Stimulated activated CD8-positive, alpha-beta memory T cell treated with anti-CD3 and anti-CD28 coated beads, Interleukin-7, amount 100 ng/mL, for 4 hours (primary cell): Measurements from ENCODE around the gene AKR7A3.
"Not testable (repeated sequence)": the region's sequence is repeated elsewhere in the genome, so short reads cannot be mapped to it uniquely, and the experiment has no call there.

ENCODE experiments used
- DNase-seq, 2 donors: peaks; one replicate each; pipeline ENCODE4 v3.0.0-alpha.2; 2020; ENCODE audit warnings: low read depth in 2 of 2

Gene AKR7A3

GRCh38 chr1:19289244-19289643 is 674 bp upstream of the AKR7A3 start:
- DNase-seq, result no peak

DNA sequence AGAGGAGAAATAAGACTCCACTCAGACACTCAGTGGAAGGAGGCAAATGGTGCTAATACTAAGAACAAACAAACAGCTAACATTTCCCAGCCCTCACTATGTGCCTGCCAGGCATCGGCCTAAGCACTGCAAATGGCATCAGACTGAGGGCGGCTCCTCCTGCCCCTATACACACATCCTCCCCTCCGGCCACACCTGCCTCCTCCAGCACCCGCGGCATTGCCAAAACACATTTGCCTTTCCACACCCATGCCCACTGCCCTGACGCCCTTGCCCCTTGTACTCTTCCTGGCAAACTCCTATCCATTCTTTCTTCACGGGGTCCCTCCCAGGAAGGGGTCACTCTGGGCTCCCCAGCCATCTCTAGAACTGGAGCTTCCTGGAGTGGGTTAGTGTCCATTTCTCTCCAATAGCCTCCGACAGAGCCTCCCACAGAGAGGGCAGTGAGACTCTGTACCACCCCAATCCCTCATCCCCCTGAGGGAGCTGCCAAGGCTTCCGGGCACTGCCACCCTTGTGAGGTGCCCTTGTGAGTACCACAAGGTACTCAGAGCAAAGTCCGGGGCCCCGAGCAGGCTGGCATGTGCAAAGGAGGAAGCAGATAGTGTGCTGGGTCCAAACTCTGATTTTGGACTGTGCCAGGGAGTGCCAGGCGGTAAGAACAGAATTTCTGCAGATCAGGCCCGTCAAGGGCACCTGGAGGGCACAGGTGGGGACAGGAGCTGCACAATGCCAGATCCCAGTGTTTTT is 959 bp downstream of the AKR7A3 start:
- DNase-seq, result no peak

DNA sequence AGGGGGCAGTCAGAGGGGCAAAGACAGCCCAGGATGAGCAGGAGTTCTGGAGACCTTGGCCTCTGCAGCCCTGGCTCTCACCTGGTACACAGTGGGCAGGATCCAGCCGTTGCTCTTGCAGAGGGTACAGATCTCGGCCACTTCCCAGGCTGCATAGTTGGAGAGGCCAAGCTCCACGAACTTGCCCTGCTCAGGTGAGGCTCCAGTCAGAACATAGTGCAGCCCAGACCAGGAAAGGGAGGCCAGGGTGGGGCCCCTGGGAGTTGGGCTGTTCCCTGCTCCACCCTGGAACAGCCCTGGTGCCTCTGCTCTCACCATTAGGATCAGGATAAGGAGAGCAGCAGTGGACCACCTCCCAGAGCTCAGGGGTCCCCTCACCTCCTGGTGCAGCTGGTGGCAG is 2.8 kb downstream of the AKR7A3 start:
- DNase-seq, result not testable (repeated sequence)

- DNase-seq, result not testable (repeated sequence)
Measured at GRCh38 chr1:19285366-19285765, 3.2 kb downstream of the AKR7A3 start.

DNA sequence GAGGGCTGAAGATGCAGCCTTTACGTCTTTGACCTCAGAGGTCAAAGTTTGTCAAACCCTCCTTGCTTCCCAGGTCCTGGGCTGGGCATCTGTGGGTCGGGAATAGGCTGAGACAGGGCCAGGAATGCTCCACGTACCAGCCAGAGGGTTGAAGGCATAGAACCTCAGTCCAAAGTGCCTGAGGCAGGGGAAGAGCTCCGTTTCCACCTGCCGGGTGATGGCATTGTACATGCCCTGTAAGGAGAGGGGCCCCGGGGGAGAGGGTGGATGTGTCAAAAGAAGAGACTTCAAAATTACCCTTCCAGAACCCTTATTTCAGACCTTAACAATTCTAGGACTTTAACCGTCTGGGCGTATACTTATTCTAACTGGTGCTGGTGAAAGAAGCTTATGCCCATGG is 3.7 kb downstream of the AKR7A3 start:
- DNase-seq, result no peak

- DNase-seq, result no peak
Measured at GRCh38 chr1:19283891-19284290, 4.7 kb downstream of the AKR7A3 start.

DNA sequence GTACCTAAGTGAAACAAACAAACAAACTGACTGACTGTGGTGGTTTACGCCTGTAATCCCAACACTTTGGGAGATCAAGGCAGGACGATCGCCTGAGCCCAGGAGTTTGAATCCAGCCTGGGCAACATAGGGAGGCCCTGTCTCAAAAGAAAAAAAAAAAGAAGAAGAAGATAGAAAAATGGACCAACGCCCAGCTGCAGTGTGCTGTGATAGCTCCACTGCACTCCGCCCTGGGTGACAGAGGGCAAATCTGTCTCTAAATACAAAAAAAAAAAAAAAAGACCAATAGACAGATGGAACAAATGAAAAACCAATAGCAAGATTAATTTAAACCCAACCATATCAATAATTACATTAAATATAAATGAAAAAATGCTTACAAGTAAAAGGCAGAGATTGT is 13.9 kb downstream of the AKR7A3 start:
- no peak for DNase-seq

DNA sequence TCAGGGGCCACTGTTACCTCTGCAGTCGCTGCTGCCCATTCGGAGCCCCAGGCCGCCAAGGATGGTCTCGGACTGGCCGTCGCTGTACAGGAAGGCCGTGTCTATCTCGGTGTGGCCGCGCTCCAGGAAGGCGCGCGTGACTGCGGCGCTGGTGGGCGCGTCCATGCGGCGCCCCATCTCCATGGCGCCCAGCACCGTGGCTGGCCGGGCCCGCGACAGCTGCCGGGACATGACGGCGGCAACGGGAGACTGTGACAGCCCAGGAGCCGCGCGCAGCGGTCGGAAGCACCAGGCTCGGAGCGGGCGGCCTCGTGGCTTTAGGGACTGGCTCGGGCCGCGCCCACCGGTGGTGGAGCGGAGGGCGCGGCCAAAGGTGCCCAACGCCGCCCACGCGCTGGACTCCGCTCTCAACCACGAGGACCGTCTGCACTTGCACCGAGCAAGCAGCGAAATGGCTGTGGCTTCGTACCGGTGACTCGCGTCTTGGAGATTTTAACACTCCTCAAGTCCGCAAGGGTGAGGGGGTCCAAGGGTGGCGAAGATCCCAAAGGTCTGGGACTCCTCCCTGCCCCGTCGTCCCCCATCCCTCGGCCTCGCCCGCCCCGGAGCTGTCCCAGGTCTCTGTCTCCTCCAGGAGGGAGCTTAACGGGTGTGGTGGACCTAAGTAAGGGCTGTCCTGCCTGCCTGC is 14.6 kb downstream of the AKR7A3 start:
- DNase-seq, result not testable (repeated sequence)

GRCh38 chr1:19273106-19273843 is 15.3 kb downstream of the AKR7A3 start:
- DNase-seq, result no peak

GRCh38 chr1:19272064-19272463 is 16.5 kb downstream of the AKR7A3 start:
- no peak for DNase-seq

- DNase-seq, result not testable (repeated sequence)
Measured at GRCh38 chr1:19270343-19270730, 18.2 kb downstream of the AKR7A3 start.

DNA sequence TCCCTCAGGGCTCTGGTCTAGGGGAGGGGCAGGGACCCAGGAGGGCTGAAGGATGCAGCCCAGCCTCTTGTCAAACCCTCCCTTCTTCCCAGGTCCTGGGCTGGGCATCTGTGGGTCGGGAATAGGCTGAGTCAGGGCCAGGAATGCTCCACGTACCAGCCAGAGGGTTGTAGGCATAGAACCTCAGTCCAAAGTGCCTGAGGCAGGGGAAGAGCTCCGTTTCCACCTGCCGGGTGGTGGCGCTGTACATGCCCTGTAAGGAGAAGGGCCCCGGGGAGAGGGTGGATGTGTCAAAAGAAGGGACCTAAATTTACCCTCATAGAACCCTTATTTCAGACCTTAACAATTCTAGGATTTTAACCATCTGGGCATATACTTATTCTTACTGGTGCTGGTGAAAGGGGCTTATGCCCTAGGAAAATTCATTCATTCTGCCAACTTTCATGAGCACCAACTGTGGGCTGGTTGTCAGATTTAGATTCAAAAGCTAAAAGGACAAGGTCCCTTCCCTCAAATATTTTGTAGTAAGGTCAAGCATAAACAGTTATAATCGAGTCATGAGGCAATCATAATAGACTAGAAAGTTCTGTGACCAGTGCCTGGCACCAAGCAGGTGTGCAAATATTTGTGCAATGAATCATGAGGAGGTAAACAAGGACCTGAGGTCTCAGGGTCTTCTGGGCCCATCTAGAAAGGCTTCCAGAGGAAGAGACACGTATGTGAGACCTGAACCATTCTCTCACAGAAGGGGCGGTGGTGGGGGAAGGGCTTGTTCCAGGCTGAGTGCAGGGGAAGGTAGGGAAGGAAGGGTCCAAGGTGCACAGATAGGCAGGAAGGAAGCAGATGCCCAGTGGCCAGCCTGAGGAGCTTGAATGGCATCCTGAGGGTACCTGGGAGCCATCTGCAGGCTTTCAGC is 18.9 kb downstream of the AKR7A3 start:
- DNase-seq, result not testable (repeated sequence)

DNA sequence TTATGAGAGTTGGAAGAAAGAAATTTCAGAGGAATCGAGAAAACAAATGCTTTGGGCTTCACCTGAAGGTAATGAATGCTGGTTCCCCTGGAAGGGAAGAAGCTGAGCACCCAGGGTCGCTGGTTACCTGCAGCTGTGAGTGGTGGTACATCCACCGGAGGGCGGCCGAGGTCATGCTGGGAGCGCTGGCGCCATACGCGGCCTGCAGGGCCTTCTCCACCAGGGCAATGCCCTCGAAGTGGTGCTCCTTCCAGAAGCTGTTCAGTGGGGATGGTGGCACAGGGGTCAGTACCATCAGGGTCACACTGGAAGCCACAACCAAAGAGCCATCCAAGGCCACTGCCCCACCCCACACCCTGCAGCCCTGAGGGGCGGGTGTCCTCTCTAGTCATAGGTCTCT is 20.1 kb downstream of the AKR7A3 start:
- no peak for DNase-seq

DNA sequence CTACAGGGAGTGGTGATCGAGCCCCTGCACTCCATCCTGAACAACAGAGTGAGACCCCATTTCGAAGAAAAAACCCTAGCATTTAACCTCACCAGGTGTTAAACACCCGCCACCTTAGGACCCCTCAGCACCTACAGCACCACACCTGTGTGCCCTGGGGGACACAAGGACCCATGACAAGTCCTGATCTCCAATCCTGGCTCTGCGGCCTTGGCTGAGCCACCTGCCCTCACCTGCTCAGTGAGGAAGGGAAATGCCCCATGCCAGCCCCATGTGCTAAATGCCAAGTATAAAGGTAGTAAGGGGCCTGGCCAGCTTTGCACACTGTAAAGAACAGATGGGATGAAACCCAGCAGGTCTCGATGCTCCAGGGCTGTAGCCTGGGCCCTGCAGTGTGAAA is 25.8 kb downstream of the AKR7A3 start:
- no peak for DNase-seq

DNA sequence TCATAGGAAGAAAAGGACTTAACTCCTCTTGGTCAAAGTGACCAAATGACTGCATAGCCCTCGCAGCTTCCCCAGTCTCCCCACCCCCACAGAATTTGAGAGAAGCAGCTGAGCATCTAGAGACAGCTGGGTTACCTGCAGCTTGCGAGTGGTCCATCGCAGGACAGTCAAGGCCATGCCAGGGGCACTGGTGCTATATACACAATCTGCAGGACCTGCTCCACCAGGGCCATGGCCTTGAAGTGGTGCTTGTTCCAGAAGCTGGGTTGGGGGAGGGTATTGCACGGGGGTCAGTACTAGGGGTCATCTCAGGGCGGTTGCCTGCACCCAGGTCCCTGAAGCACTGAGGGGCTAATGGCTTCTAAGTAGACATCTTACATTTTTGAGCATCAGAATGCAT is 26.5 kb downstream of the AKR7A3 start:
- no peak for DNase-seq

- no peak for DNase-seq
Measured at GRCh38 chr1:19260211-19261138, 28.1 kb downstream of the AKR7A3 start.

- DNase-seq, result no peak
Measured at GRCh38 chr1:19258353-19258752, 30.2 kb downstream of the AKR7A3 start.

DNA sequence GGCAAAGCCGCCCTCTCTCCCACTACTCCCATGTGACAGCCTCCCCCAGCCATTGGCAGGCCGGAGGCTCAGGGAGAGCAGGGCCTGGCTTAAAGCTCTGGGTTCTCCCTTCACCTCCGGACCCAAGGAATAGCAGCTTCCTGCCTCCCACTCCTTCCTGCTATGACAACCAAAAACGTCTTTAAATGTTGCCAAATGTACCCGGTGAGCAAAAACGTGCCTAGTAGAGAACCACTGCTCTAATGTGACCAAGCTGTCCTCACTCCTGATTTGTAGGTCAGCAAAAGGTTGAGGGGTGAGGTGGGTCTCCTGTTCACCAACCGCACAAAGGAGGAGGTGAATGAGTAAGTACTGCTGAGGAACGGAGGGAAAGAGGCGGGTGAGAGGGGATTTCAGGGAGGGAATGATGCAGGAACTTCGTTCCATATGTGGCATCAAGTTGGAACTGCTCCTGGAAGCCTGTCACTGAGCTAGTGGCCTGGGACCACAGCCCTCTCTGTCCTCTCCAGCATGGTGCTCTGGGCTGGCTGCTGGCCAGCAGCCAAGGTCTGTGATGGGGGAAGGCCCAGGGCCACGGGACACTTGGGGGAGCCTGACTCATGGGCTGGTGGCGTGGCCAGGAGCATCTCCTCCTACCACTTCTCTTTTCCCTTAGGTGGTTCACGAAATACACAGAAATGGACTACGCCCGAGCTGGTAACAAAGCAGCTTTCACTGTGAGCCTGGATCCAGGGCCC is 31.2 kb downstream of the AKR7A3 start:
- DNase-seq, result no peak

DNA sequence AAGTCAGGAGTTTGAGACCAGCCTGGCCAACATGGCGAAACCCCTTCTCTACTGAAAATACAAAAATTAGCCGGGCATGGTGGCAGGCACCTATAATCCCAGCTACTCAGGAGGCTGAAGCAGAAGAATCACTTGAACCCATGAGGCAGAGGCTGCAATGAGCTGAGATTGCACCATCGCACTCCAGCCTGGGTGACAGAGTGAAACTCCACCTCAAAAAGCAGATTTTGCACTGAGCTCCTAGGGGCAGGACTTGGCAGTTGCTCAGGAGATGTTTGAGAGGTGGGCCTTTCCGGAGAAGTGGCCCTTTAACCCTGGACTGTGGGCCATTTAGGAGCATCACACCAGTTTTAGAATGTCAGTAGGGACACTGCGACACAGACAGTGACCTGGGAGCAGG is 32.3 kb downstream of the AKR7A3 start:
- not testable (repeated sequence) for DNase-seq

GRCh38 chr1:19255288-19255687 is 33.3 kb downstream of the AKR7A3 start:
- no peak for DNase-seq
